Skeletal muscle satellite cell (primary cell): Measurements from ENCODE around the gene PGAP3.
"Not testable (repeated sequence)": the region's sequence is repeated elsewhere in the genome, so short reads cannot be mapped to it uniquely, and the experiment has no call there.

Experiments used
- H3K27me3 ChIP-seq: 2 replicates; pipeline ENCODE4 v1.7.0; 2013; ENCODE audit warnings: low read length; ENCODE audit not compliant: control insufficient read depth, insufficient read depth
- H3K36me3 ChIP-seq: 2 replicates; pipeline ENCODE4 v1.7.0; 2013; ENCODE audit warnings: mild to moderate bottlenecking, control low read depth, low read length; ENCODE audit not compliant: insufficient read depth
- H3K4me1 ChIP-seq: 2 replicates; pipeline ENCODE4 v1.7.0; 2013; ENCODE audit warnings: low read length; ENCODE audit not compliant: control insufficient read depth, insufficient read depth
- H3K4me2 ChIP-seq: 2 replicates; pipeline ENCODE4 v1.7.0; 2013; ENCODE audit warnings: mild to moderate bottlenecking, low read length
- H3K4me3 ChIP-seq: 2 replicates; pipeline ENCODE4 v1.7.0; 2013; ENCODE audit warnings: low read length
- H3K9ac ChIP-seq: 2 replicates; pipeline ENCODE4 v1.7.0; 2013; ENCODE audit warnings: mild to moderate bottlenecking, low read depth, low read length, moderate library complexity
- H3K9me3 ChIP-seq: replicated peaks from 2 replicates; pipeline ENCODE4 v1.7.0; 2013; ENCODE audit warnings: mild to moderate bottlenecking, control low read depth, low read length

PGAP3 gene

GRCh38 chr17:39701012-39701783, 13.3 kb upstream of the PGAP3 start:
- Histone ChIP-seq H3K36me3 (peaks cover 5% of the 10 kb centered on the region), H3K9me3 (no peaks in the 10 kb centered on the region), H3K9ac (peak overlapping the region; percentile 89), H3K4me1 (peaks cover 25% of the 10 kb centered on the region), H3K27me3 (no peaks in the 10 kb centered on the region), H3K4me2 (peak overlapping the region; percentile 99), H3K4me3 (peak overlapping the region; percentile 91)

DNA sequence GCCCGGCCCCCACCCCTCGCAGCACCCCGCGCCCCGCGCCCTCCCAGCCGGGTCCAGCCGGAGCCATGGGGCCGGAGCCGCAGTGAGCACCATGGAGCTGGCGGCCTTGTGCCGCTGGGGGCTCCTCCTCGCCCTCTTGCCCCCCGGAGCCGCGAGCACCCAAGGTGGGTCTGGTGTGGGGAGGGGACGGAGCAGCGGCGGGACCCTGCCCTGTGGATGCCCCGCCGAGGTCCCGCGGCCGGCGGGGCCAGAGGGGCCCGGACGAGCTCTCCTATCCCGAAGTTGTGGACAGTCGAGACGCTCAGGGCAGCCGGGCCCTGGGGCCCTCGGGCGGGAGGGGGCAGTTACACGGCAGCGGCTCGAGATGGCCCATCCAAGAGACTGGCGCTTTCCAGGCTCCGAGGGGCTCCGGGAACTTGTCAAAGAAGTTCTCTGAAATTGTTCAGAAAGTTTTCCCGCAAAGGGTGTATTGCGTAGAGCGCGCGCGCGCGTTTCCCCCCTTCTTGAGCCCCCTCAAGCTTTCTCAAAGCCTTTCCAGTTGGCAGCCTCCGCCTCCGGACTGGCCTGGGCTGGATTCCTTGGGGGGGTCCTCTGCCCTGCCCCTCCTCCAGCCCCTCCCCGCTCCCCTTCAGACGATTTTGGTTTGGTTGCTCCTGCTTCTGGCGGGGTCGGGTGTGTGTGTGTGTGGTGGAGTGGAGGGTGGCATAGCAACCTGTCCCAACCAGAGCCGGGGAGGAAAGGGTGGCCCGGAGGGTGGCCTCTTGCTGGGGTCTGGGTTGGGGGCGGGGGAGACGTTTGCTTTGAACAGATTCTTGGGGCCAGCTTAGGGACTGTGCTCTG, 12.5 kb upstream of the PGAP3 start:
- Histone ChIP-seq H3K4me1 (peaks cover 16% of the 10 kb centered on the region), H3K4me3 (peak overlapping the region; percentile 91)

GRCh38 chr17:39699818-39700147, 11.9 kb upstream of the PGAP3 start, which contains the start of gene ERBB2:
TSS of gene ERBB2 (plus strand) at chr17:39700064. CDS start at chr17:39700239, 175 bp downstream.
- peak within 1 kb of the TSS; percentile 91 for H3K4me3 ChIP-seq
- peak within 1 kb of the TSS; percentile 99 for H3K4me2 ChIP-seq
- peaks cover 5% of the 10 kb centered on the region for H3K36me3 ChIP-seq
- peaks cover 16% of the 10 kb centered on the region for H3K4me1 ChIP-seq
- H3K9ac ChIP-seq: peak within 1 kb of the TSS; percentile 89
- H3K9me3 ChIP-seq: no peaks in the 10 kb centered on the region
- H3K27me3 ChIP-seq: no peaks in the 10 kb centered on the region

More for the DNA sequence above, 12.5 kb upstream of the PGAP3 start:
- no peaks in the 10 kb centered on the region for H3K27me3 ChIP-seq
- peak overlapping the region; percentile 89 for H3K9ac ChIP-seq
- H3K4me2 ChIP-seq: peak overlapping the region; percentile 99
- H3K36me3 ChIP-seq: peaks cover 5% of the 10 kb centered on the region
- no peaks in the 10 kb centered on the region for H3K9me3 ChIP-seq

GRCh38 chr17:39699157-39699817, 11.4 kb upstream of the PGAP3 start:
- Histone ChIP-seq H3K4me2 (peak overlapping the region; percentile 99), H3K4me1 (peaks cover 13% of the 10 kb centered on the region), H3K4me3 (peak overlapping the region; percentile 91), H3K9ac (peak overlapping the region; percentile 89)
- H3K36me3 ChIP-seq, H3K9me3 ChIP-seq, H3K27me3 ChIP-seq: not testable (repeated sequence)

DNA sequence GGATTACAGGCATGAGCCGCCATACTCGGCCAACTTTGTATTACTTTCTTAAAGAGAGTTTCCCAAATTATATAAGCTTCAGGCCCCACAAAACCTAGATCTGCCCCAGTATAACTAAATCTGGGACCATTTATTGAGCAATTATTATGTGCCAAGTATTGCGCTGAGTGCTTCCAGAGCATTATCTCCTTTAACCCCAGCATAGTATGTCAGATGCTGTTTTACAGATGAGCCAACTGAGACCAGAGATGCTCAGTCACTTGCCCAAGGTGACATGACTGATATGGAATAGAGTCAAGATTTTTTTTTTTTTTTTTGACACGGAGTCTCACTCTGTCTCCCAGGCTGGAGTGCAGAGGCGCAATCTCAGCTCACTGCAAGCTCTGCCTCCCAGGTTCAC, 10.1 kb upstream of the PGAP3 start:
- Histone ChIP-seq H3K9ac (no peak overlapping the region), H3K9me3 (no peaks in the 10 kb centered on the region), H3K4me2 (no peak overlapping the region), H3K4me3 (no peak overlapping the region), H3K27me3 (no peaks in the 10 kb centered on the region), H3K4me1 (peaks cover 13% of the 10 kb centered on the region), H3K36me3 (no peaks in the 10 kb centered on the region)

- Histone ChIP-seq H3K4me1 (peaks cover 12% of the 10 kb centered on the region), H3K9ac (no peak overlapping the region), H3K4me3 (no peak overlapping the region), H3K36me3 (no peaks in the 10 kb centered on the region), H3K4me2 (no peak overlapping the region), H3K9me3 (no peaks in the 10 kb centered on the region), H3K27me3 (no peaks in the 10 kb centered on the region)
These were observed 8.9 kb upstream of the PGAP3 start for GRCh38 chr17:39696731-39697130.

DNA sequence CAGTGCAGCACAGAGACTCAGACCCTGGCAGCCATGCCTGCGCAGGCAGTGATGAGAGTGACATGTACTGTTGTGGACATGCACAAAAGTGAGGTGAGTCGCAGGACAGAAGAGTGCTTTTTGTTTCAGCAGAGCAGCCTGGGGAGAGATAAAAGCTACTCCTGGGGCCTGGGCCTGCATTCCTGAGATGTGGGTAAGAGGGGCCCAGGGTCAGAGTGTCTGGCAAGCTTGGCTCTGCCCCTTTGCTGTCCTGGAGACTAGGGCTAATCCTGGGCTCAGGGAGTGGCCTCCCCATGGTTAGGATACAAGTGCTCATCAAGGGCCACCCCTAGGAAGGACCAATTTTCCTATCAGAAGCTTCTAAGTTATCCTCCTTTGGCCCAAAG, 7.2 kb upstream of the PGAP3 start:
- Histone ChIP-seq H3K4me2 (no peak overlapping the region), H3K4me3 (no peak overlapping the region), H3K27me3 (no peaks in the 10 kb centered on the region), H3K4me1 (peaks cover 4% of the 10 kb centered on the region), H3K9me3 (no peaks in the 10 kb centered on the region), H3K9ac (no peak overlapping the region), H3K36me3 (no peaks in the 10 kb centered on the region)

DNA sequence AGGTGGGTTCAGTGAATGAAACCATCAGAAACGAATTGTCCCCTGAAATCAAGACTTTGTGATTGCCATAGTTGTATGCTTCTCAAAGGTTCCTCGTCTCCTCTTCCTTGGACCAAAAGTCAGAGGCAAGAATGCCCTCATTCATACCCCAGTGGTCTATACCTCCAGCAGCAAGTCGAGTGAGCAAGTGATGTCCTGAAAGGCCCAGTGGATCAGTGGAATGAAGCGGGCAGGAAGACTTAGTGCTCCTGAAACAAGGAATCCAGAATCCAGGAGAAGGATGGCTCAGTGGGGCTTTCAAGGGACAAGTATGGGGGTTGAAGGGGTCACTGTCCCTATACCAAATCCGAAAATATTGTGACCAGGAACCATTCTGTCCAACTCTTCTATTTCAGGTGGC, 6.7 kb upstream of the PGAP3 start:
- H3K9ac ChIP-seq: no peak overlapping the region
- H3K27me3 ChIP-seq: no peaks in the 10 kb centered on the region
- H3K9me3 ChIP-seq: no peaks in the 10 kb centered on the region
- no peaks in the 10 kb centered on the region for H3K36me3 ChIP-seq
- H3K4me1 ChIP-seq: peaks cover 4% of the 10 kb centered on the region
- H3K4me2 ChIP-seq: no peak overlapping the region
- H3K4me3 ChIP-seq: no peak overlapping the region

DNA sequence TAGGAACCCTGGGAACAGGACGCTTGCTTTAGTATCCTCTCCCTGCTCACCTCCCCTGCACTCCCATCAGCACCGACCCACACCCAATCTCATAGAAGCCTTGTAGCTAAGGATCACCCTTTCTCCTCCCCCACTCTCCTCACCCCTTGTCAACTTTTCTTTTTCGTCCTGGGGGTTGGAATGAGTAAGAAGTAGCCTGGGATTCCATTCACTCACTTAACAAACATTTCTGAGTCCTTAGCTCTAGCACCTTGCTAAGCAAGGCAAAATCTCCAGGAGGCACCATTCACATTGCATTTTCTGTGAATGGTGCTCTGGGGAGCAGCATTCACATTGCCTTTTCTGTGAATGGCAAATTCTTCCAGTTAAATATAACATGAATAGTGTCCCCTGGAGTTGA, 1.1 kb upstream of the PGAP3 start:
- H3K4me1 ChIP-seq: peaks cover 11% of the 10 kb centered on the region
- no peaks in the 10 kb centered on the region for H3K9me3 ChIP-seq
- H3K9ac ChIP-seq: peak overlapping the region; percentile 81
- peaks cover 2% of the 10 kb centered on the region for H3K36me3 ChIP-seq
- H3K27me3 ChIP-seq: no peaks in the 10 kb centered on the region
- H3K4me3 ChIP-seq: peak overlapping the region; percentile 74
- peak overlapping the region; percentile 82 for H3K4me2 ChIP-seq

DNA sequence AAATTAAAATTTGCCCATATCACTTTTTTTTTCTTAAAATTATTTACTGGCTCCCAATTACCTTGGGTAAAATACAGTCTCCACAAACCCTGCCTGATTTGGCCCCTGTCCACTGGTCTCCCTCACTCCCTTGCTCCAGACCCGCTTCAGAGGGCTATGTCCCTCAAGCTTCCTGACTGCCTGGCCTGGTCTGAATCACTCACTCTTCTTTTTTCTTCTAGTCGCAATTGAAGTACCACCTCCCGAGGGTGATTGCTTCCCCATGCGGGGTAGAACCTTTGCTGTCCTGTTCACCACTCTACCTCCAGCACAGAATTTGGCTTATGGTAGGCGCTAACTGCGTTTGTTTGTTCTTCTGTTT, 598 bp upstream of the PGAP3 start:
- Histone ChIP-seq H3K27me3 (no peaks in the 10 kb centered on the region), H3K9ac (peak overlapping the region; percentile 81), H3K4me1 (peaks cover 11% of the 10 kb centered on the region), H3K36me3 (peaks cover 2% of the 10 kb centered on the region), H3K9me3 (no peaks in the 10 kb centered on the region), H3K4me2 (peak overlapping the region; percentile 82), H3K4me3 (peak overlapping the region; percentile 74)

DNA sequence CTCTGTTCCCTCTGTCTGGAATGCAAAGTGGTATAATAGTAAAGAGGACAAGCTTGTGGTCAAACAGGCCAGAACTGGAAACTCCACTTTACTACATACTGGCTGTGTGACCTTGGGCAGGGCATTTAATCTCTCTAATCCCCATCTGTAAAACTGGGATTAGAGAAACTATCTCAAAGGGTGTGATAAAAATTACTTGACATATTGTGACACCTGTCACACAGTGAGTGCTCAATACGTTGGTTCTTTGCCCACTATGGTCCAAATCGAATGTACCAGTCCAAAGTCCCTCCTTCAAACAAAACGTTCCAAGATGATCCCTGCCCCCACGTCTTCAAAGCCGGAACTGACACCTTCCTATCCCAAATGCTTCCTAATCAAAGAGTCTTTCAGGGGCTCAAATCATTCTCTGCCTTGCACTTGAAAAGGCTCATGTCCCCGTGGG, 734 bp downstream of the PGAP3 start:
- Histone ChIP-seq H3K27me3 (no peaks in the 10 kb centered on the region), H3K4me2 (peak overlapping the region; percentile 82), H3K9me3 (no peaks in the 10 kb centered on the region), H3K4me1 (peaks cover 11% of the 10 kb centered on the region), H3K9ac (no peak overlapping the region), H3K4me3 (peak overlapping the region; percentile 74), H3K36me3 (peaks cover 2% of the 10 kb centered on the region)
